ENCODE results near the gene KCND3.

DNA sequence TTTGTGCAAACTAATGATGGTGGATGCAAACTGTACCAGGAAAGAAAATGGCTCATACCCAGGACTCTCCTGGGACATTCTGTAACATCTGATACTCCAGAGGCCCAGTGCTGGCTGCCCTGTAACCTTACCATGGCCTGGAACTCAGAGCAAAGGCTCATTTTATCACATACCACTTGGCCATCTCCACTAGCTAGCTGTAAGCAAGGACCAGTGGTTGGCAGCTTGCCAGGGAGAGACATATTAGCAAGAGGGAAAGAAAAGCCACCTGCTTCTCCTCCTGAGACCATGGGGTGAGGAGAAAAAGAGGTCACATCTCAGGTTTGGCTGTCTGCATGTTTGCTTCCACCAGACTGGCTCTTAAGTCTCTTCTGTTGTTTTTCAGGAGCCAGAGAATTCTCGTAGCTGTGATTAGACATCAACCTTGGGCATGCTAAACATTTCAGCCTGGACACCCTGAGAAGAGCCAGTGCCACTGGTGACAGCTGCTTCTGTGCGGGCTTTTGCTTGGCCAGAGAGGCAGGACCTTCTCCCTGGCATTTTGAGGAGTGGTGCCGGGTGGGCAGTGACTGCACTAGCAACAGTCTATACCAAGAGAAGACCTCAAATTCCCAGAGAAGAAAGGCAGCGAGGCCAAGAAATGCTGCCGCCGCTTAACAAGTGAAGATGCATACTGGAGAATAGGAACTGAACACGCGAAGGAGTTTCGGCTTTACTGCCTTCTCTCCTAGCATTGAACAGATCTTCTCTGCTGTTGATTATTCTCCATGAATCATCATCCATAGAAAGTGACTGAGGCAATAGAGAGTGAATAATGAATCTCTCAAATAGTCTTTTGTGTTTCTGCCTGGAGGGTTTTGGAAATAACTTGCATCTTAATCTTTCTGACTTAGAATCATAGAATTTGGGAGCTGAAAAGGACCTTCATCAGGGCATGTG lies 243.5 kb downstream of the KCND3 start:
- no peak for TF ChIP-seq POLR2A (IDR thresholded peaks at IDR 0.05; ENCODE audit: low read depth, low read length)
- TF ChIP-seq CTCF (conservative IDR thresholded peaks at IDR 0.05; ENCODE audit: low read depth, low read length) = no peak
- TF ChIP-seq MAZ (IDR thresholded peaks at IDR 0.05; ENCODE audit: borderline replicate concordance, low read depth, low read length) = no peak
- TF ChIP-seq CEBPB (IDR thresholded peaks at IDR 0.05; ENCODE audit: low read depth, low read length) = peak; percentile 24; the same call in 1 of the 2 replicates
- TF ChIP-seq SMC3 (IDR thresholded peaks at IDR 0.05; ENCODE audit: low read depth, low read length) = no peak
- TF ChIP-seq RFX5 (IDR thresholded peaks at IDR 0.05; ENCODE audit: low read depth, low read length) = no peak
- no peak for TF ChIP-seq ELK1 (IDR thresholded peaks at IDR 0.05; ENCODE audit: borderline replicate concordance, low read depth, low read length)
- TF ChIP-seq MAFK (IDR thresholded peaks at IDR 0.05; ENCODE audit: low read depth, low read length) = no peak
- no peak for TF ChIP-seq MXI1 (IDR thresholded peaks at IDR 0.05; ENCODE audit: borderline replicate concordance, low read depth, low read length)
- TF ChIP-seq CHD1 (IDR thresholded peaks at IDR 0.05; ENCODE audit: low read depth, low read length) = no peak
- no peak for TF ChIP-seq BHLHE40 (IDR thresholded peaks at IDR 0.05; ENCODE audit: low read depth, low read length)
- no peak for TF ChIP-seq RAD21 (IDR thresholded peaks at IDR 0.05; ENCODE audit: low read length)

Measured in IMR-90 (cell line).